HG03460 (cell line): ENCODE results near the gene ACTL10.

ENCODE experiments used
- ATAC-seq: cut with Tn5 transposase; IDR thresholded peaks from one replicate; pipeline ENCODE4 v1.9.1; 2021; ENCODE audit not compliant: unreplicated experiment

The ACTL10 gene

DNA sequence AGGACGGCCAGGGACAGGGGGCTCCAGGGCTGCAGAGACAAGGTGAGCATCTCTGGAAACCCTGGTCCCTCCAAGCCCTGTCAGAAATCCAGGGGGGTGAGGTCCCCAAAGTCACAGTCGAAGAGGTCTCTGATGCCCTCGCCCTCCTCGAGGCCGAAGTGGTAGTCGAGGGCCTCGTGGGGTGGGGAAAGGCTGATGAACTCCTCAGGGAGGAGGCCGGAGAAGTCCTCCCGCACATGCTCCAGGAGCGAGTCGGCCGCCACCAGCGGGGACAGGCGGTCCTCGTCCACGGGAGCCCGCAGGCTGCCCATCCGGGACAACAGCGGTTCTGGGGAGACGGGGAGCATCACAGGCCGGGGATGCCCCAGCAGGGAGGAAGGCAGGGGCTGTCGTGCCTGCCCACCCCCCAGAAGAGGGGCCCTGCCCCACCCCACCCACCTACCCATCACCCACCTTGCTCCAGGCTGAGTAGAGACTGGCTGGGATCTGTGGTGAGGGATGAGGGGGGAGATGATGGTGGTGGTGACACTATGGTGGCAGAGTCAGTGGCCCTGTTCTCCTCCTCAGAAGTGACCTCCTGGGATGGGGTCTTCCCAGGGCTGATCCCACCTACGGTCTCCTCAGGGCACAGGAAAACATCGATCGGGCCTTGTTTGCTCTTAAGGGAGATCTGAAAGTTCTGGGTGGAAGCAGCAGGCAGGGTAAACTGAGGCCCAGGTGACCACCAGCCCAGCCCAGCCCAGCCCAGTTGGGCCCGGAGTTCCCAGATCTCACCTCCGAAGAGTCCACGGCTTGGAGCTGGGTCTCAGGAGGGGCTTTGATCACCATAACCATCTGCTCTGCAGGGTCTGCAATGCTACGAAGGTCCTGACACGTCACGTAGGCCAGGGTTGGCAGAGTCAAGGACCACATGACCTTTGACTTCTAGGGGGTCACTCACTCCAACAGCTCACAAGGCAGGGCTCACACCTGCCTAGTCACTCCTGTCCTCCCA is 10.2 kb downstream of the ACTL10 start:
- no peak for ATAC-seq

DNA sequence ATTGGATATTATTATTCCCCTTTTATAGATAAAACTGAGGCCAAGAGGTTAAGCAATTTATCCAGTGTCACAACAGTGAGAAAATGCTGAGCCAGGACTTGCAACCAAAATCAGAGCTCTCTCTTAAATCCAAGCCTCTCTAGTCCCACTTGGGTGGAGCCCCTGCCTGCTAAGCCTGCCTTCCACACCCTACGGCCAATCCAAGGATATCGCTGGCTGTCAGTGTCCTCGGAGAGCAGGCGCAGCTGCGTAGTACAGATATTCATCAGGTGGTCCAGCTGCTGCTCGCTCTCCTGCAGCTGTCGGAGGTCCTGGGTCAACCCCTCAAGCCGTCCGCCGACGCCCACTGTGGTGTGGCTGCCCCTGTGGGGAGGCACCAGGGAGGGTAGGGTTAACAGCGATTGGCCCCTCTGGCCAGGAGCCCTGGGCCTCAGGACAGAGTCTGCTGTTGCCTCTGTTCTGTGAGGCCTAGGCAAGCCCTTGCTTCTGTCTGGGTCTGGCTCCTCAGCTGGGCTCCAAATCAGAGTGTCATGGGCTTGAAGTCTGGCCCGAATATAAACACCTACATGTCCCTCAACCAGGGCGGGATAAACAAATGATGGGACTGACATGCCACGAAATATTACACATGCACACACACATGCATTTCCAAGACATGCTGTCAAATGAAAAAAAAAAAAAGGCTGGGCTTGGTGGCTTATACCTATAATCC is 11.4 kb downstream of the ACTL10 start:
- no peak for ATAC-seq

DNA sequence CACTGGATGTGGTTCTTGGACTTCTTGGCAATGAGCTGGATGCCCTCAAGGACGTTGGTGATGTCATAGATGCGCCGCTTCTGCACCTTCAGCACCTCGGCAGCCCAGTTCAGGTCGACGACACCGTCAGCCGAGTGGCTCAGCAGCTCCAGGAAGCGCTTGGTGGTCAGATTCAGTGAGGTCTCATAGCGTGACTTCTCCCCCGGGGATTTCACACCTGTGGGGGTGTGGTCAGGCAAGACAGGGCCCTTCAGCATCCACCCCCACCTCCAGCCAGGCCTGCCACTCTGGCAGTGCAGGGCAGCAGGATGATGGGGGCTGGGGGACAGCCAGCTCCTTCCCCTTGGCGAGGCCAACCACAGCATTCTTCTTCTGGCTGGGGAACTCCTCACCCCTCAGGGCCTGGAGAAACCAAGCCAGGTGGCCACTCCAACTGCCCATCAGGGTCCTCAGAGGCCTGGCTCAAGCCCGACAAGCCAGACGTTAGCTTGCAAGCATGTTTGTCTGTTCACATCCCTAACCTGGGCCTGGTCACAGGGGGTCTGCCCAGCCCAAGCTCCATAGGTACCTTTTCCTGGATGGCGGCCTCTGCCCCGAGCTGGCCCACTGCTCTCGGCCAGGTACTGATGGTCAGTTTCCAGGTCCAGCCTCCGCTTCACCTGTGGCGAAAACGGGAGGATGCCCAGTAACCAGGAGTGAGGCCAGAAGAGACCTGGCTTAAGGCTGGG is 13.2 kb downstream of the ACTL10 start:
- ATAC-seq = peak; percentile 64

DNA sequence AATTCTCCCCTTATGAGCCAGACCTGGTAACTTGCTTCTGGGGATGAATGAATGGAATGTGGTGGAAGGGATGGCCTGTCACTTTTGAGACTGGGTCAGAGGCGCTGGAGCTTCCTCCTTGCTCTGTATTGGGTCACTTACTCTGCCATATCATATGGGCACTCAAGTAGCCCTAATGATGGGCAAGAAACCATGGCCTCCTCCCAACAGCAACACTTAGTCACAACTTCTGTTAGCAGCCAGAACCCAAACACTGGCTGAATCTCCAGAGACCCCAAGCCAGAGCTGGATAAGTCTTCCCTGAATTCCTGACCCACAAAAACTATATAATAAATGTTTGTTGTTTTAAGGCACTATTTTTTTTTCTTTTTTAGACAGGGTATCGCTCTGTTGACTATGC is 13.9 kb downstream of the ACTL10 start:
- no peak for ATAC-seq

DNA sequence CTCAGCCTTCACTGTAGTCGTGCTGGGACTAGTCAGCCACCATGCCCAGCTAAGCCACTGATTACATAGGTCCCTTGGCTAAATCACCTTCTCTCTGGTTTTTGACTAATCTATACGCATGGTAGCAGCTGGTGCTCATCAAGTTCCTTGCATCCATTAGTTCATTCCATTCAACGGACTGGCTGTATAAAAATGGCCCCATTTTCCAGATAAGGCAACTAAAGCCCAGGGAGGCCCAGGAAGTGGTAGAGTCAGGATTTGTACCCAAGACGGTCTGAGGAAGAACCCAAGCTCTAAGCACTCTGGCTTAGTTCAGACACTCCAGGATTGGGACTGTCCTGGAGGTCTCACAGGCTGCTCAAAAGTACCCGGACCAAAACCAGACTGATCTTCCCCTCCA is 14.5 kb downstream of the ACTL10 start:
- no peak for ATAC-seq

DNA sequence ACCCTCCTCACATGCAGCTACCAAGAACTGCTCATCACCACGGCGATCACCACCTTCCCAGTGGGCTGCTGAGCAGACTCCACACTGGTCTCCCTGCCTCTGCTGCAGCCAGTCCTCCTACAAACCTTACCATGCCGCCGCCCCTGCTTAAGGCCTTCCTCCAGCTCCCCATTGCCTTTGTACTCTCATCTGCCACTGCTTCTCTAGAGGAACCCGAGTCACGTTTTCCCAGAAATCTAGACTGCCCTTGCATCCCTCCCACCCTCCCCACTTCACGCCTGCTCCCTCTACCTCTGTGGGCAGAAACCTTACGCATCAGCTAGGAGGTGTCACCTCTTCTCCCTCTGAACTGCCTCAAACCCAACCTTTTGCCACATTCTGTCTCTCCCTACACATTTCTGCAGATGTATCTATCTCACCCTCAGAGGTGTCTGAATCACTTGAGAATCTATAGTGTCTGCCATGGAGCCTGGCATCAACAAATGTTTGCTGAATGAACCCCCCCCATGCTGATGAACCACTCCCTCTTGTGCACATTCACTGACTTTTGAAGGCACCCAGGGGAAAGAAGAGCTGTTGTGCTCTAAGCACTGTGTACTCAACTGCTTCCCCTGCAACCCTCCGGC is 15.1 kb downstream of the ACTL10 start:
- no peak for ATAC-seq

DNA sequence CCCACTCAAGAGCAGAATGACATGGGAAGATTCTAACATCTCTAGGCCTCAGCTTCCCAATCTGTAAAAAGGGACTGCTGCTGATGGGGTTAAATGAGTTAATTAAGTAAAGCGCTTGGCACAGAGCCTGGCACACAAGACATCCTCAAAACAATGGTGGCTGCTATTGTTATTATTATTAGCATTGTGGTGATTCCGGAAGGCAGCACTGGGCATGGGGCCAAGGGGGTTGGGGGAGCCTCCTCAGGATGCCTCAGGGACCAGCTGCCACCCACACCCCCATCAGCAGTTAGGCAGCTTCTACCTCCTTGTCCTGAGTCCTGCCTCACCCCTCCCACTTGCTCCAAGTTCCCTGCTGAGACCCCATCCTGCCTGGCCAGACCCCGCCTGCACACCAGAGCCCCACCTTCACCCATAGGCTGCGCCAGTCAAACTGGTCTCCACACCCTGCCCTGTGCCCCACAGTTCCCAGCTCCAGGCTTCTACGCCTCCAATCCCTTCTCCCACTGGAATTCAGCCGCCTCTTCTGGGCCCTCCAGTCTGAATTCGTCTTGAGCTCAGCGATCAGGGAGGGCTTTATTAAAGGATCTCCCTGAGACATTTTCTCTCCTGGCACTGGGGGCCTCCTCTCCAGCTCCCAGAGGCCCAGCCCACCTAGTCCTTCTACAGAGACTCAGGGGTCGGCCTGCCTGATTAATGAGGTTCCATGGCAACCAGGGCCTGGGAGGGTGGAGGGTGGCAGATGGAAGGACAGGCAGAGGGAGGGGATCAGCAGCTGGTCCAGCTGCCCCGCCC is 18.0 kb downstream of the ACTL10 start:
- no peak for ATAC-seq

DNA sequence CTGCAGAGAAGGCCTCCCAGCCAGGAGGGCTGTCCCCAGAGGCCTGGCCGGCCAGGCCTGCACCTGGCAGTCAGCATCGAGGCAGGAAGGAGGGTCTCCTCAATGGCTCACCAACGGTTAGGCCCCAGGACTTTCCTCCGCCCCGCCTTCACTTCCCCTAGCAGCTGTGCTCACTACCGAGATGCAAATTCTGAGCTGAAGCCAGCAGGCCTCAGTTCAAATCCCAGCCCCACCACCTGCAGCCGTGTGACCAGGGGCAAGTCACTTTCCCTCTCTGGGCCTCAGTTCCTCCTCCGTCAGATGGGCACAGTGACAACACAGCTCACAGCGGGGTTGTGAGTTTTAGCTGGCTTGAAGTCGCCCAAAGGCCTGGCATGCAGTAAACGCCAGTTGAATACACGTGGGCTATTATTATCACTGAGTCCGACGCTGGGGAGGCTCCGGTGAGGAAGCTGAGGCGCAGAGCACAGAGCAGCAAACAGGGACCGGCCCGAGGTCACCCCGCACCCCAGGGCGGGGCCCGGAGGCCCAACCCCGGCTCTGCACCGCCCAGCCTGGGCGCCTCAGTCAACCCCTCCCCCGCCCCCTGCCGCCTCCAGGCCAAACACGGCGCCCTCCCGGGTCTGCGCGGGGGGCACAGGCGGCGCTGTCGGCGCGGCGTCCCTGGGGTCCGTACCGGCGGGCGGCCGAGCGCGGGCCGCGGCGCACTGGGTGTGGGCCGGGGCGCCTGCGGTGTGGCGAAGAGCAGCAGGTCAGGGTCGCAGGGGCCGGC is 18.8 kb downstream of the ACTL10 start:
- peak; percentile 43 for ATAC-seq

DNA sequence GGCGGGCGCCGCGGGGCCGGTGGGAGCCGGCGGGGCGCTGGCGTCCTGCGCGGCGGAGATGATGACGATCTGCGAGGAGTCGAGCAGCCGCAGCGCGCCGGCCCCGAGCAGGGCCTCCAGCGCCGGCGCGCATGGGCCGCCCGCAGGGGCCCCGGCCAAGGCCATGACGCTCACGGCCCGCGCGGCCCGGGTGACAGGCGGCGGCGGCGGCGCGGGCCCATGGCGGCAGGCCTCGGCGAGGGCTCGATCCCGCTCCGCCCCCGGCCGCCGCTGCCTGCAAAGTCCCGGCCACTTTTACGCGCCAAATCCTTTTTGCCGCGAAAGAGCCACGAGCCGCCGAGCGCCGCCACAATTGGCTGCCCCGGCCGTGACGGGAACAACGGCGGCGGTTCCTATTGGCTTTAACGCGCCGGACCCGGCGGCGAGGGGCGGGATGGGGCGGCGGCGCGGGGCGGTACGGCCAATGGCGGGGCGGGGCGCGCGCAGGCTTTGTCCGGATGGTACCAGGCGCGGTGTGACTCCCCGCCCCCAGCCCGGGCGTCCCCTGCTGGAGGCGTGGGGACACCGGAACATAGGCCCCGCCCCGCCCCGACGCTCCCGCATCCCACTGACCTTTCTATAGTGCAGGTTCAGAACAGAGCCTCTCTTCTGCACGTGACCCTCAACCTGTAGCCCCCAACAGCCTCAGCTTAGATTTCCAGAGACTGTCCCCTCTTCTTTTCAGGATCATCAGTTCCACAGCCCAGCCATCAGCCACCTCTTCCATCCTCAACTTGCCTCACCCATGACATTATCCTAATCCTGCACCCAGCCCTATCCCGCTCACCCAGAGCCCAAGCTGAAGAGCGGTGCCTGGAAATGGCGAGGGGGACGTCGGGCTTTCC is 19.6 kb downstream of the ACTL10 start, which contains the start of gene E2F1:
Gene E2F1 (minus strand): TSS at position 286 of the 884 bp plus-strand sequence. CDS start 121 bp downstream, at position 165.
- ATAC-seq = peak; percentile 78

DNA sequence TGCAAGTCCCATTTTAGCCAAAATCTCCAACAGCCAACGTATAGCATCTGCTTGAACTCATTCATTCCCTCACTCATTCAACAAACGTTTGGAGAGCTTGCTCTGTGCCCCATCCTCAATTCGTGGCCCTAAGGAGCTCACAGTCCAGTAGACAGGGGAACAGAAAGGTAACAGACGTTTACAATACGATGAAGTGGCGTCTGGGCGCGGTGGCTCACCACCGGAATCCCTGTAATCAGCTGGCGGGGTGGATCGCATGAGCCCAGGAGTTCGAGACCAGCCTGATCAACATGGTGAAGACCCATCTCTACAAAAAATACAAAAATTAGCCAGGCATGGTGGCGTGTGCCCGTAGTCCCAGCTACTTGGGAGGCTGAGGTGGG is 20.2 kb downstream of the ACTL10 start:
- ATAC-seq = no peak

DNA sequence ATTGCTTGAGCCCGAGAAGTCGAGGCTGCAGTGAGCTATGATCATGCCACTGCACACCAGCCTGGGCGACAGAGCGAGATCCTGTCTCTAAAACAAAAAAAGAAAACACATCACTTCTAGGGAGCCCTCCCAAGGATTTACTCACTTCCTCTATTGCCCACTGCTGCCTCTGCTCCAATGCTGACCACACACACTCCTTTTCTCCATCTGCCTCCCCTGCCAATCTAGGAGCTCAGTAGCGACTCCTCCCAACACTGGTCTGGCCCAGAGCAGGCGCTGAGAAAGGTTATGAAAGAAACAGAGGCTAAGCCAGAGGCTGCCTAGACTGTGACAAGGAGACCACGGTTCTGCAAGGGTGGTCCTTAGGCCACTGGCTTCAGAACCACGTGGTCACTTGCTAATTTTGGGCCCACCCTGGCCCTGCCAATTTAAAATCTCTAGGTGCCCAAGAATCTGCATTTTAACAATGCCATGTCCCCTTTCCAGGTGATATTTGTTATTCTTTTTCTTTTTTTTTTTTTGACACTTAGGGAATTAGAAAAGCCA is 20.7 kb downstream of the ACTL10 start:
- no peak for ATAC-seq

DNA sequence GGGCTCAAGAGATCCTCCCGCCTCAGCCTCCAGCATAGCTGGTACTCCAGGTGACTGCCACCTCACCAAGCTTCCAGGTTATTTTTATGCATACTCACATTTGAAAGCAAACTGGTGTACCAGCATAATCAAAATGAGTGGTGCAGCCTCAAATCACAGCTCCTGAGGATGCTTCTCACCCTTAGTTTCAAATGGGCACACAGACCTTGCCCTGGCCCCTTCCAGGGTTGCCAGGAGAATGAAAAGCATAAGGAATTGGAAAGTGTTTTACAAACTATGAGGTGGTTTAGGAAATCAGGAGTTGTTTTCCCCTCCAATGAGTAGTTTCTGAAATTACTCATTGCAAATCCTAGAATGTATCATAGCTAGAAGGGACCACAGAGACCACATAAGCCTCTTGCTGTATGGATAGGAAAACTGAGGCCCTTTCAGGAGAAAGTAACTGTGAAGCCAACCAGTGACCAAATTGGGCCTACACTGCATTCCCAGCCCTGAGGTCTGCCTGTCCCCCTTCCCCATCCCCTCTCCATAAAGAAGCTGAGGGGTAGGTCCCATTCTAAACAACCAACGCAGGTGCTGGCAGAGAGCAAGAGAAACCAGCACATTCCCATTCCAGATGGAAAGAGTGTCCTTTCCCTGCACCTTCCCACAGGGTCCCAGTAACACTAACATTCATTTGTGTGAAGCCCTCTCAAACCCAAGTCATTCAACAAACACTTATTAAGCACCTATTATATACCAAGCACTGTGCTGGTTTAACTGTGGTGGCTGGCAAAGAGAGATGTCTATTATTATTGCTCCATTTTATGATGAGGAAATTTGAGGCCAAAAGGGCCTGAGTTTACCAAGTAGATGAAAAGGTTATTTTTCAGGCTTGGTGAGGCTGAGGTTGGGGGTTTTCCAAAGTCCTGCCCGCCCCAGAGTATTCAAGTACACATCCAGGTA is 21.5 kb downstream of the ACTL10 start:
- ATAC-seq = no peak

DNA sequence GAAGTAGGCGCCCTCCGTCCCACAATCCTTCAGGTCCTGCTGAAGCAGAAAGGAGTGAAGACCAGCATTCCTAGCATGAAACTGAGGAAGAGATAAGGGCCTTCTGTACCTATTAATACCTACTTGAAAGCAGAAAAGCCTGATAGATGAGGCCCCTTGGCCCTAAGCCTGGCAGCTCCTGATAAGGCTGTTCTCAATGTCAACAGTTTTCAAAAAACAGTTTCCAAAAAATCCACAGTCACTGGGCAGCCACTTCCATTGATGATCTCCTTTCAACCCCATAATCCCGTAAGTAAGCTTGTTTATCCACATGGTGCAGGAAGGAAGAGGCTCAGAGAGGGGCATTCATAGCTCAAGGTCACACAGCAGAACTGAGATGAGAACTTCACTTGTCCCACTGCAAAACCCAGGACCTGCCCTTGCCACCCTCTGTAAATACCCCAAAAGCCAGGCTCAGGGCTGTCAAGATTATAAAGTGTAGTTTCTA is 22.2 kb downstream of the ACTL10 start:
- no peak for ATAC-seq

DNA sequence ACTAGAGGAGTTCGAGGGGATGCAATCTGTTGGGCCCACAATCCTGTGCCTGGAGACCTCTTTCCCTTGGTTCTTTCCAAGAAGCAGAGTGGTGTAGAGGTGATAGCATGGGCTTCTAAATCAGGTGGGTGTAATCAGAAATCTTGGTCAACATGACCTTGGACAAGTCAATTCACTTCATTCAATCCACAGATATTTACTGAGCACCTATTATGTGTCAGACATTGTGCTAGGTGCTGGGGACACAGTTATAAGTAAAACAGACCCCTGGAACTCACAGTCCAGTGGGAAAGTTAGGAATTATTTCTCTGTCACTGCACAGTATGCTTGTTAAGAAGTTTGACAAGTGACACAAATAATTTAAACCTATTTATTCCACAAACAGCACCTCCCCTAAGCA is 22.8 kb downstream of the ACTL10 start:
- no peak for ATAC-seq

DNA sequence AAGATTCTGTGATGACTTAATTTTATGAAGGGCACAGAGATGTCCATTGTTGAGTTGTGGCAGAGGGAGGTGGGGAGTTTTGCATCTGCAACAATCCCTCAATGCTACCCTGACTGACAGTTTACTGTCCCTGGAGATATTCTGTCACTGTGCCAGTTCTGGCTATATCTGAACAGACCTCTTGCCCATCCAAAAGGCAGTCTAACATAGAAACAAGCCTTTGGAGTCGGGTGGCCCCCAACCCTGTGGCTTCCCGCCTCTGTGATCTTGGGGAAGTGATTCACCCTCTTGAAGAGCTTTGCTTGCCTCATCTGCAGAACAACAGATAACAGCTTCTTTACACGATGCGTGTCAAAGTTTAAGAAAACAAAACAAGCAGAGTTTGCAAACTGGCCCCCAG is 23.2 kb downstream of the ACTL10 start:
- ATAC-seq = no peak

DNA sequence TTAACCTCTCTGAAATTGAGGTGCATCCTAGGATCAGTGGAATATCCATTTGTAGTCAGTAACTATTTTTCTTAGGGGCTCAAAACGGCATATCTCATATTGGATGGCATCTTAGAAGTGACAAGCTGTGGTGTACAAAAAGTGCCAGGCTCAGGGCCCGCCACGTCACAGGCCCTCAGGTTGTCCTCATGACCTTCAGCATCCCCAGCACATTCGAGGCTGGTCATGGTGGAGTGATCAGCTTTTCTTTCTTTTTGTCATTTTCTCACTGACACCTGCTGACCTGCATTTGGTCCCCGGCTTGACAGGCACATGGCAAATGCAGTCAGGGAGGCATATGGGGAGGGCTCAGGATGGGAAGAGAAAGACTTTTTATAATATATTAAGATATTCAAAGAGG is 26.5 kb downstream of the ACTL10 start:
- ATAC-seq = no peak
